HG03460 (cell line): Measurements from ENCODE around the gene LHPP.

Experiments used
- ATAC-seq: cut with Tn5 transposase; IDR thresholded peaks from one replicate; pipeline ENCODE4 v1.9.1; 2021; ENCODE audit not compliant: unreplicated experiment

LHPP gene

GRCh38 chr10:124518366-124518765, 56.7 kb downstream of the LHPP start:
- ATAC-seq = no peak

- ATAC-seq = no peak
Measured at GRCh38 chr10:124520558-124521428, 59.2 kb downstream of the LHPP start.

DNA sequence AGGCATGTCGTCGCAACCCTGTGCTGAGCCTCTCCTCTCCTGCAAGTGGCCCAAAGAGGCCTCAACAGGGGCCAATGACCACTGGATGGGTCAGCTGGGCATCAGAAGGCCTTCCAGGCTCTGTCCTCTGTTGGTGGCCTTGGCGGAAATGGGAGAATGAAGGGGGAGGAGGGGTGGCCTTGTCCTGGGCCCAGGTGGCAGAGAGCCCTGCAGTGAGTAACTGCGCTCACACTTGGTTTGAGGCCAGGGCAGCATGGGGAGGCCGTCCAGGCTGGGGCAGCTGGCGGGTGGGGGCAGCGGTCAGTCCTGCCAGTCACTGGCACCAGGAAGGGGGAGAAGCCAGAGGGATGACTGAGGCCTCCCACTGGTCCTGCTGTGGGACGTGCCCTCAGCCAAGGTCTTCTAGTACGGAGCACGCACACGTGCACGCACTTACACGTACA, 59.8 kb downstream of the LHPP start:
- no peak for ATAC-seq

DNA sequence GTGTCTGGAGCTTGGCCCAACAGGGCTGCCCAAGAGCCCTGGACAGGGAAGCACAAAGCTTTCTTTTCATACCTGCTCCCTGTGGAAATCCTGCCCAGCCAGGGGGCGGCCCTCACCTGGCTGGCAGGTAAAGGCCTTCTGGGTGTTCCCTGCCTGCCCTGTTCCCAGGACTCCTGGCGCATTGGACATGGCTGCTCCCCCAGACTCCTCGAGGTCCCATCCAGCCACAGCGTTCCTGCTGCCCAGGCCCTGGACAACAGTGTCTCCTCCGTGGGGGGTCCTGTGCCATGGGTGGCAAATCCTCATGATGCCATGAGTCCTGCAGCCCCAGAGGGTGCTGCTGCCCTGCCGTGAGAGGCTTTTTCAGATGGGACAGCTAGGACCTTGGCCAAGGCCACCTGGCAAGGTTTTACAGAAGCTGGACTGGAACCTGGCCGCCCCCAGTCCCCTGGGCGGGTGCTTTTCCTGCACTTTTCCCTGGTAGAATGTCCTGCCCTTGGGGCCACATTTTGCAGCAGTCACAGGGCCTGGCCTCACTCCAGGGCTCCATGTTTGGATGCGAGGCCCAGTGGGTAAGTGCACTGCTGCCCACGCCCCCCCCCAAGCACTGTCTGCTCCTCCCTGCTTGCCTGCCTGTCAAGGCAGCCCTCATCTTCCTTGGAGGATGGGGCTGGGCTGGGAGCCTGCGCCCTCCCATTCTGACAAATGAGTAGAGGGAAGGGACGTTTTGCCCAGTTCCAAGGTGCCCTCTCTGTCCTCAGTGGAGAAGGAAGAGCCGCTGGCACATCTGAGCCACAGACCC, 60.7 kb downstream of the LHPP start:
- no peak for ATAC-seq

DNA sequence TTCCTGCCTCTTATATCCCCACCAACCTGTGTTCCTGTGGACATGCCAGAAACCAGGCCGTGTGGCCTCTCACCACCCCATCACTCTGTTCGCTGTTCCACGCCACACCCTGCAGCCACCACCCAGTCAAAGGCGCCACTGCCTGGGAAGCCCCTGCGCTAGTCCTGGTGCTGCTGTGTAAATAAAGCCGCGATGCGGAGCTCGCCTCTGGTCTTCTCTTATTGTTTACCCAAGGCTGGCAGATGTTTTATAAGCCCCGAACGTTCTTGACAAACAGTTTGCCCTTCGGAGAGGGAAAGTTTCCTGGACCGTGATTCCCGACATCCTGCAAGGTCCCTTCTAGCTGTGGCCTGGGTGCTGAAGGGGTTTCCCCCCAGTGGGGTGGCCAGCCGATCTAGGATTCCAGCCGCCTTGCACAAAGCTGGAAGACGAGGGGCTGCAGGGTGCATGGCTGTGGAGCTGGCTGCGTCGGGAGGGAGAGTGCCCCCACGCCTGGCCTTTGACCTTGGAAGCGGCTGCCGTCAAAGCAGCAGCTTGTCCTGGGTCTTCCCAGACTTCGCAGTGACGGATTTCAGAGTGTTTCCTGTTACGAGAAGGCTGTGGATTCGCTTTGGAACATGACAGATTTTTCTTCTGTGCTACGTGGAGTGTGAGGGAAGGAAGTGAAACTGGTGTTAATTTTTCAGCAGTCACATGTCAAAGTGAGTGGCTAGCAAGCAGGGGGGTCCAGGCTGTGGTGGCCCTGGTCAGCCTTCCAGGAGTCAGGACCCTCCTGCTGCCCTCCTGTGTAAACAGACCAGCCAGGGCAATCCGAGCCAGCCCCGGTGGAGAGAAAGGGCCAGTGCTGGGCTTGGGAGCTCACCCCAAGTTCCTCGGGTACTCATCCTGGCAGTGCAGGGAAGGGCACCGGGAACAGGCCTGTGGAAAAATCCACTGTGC, 61.6 kb downstream of the LHPP start:
- ATAC-seq = no peak

GRCh38 chr10:124523901-124524300, 62.3 kb downstream of the LHPP start:
- ATAC-seq = no peak

DNA sequence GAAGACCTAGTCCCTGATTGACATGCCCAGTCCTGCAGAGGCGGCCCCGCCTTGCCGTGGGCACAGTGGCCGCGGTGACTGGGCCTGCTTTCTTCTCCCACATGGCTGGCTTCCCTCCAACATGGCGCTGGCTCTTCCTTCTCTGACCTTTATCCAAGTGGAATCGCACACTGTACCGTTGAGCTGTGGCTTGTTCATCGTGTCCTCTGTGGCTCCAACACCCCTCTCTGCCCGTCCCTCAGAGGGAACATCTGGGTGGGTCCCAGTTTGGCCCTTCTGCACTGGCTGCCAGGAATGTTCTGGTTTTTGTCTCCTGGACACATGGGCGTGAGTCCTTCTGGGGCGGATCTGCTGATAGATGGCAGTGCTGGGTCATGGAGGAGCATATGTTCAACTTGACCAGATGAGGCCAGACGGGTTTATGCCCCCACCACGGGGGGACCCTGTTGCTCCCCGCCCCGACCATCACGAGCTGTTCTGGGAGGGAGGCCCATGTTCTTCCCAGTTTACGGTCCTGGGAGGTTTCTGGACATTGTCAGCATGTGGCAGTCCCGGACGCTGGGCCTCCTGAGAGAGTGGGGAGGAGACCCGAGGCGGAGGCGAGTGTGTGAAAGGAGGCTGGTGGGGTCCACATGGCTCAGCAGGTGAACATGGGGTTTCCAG, 63.5 kb downstream of the LHPP start:
- no peak for ATAC-seq

- no peak for ATAC-seq
Measured at GRCh38 chr10:124525751-124526600, 64.4 kb downstream of the LHPP start.

DNA sequence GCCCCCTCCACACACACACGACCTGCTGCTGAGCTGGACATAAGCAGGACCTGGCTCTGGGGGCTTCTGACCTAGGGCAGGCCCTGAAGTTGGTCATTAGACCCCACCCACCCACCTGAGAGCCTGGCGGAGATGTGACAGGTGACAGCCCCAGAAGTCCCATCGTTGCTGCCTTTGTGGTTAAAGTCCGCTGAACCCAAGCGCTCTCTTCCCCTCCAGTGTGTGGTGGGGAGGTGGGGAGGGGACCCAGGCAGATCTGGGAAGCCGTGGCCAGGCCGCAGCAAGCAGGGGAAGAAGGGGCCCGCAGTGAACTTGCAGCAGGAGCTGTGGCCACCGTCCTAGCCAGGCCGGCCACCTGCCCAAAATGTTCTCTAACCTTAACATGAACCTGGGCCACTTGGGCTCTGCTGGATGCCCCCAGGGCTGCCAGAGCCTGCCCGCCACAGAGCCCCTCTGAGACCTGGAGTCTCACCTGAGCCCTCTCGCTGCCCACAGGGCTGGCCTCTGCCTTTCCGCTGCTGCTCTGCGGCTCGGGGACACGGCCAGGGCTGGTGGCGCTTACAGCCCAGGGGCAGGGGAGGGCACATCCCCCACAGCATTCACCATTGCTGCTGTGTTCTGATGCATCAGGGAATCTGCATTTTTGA, 65.1 kb downstream of the LHPP start:
- no peak for ATAC-seq

DNA sequence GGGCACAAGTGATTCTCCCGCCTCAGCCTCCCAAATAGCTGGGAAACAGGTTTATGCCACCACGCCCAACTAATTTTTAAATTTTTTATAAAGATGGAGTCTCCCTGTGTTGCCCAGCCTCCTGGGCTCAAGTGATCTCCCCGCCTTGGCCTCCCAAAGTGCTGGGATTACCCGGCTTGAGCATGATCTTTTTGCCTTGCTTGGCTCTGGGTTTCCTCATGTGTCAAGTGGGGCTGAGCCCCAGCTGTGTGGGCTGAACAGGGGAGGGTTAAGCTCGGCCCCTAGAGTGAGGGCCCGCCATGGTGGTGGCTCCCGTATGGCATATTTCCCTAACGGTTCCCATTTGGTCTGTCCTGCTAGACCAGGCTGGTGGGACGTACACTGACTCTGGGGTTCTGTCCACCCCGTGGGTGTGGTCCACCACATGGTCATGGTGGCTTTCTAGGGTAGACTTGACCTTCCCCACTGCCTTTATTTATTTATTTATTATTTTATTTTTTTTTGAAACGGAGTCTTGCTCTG, 66.3 kb downstream of the LHPP start:
- ATAC-seq = no peak

DNA sequence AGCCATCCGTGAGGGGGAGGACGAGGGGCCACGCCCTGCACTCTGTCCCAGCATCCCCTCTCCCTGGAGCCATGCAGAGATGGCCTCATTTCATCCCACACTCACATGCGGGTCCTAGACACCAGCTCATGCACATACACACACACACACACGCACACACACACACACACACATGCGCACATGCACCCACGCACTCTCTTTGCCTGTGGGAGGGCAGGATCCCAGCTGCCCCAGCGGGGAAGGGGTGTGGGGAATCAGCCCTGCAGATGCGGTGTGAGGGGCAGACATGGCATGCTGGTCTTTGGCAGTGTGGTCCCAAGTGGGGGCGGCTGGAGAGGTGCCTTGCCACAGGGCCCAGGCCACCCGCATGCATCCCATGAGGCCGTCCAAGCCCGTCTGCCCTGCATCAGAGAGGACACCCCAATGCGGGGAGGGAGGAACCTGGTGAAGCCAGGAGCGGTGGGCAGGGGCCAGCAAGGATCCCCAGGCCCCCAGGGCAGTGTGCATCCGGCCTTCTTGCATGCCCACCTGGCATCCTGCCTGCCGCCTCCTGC, 68.1 kb downstream of the LHPP start:
- no peak for ATAC-seq

DNA sequence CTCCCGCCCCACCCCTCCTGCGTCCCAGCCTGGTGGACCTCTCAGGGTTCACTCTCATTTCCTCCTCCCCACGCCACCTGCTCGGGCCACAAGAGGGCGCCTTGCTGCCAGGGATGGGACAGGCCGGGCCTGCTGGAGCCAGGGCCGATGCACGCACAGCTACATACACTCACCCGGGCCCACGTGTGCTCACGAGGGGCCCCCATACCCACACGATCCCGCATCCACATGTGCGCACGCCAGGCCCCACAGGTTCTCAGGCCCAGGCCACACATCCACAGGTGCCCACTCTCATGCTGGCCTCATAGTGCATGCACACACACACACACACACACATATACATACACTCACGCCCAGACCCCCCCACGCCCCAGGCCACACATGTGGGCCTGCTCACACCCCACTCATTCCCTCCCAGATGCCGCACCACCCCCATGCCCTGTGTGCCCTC, 68.6 kb downstream of the LHPP start:
- ATAC-seq = peak; percentile 78

GRCh38 chr10:124530816-124531215, 69.2 kb downstream of the LHPP start:
- ATAC-seq = no peak

- no peak for ATAC-seq
Measured at GRCh38 chr10:124532106-124532641, 70.6 kb downstream of the LHPP start.

- no peak for ATAC-seq
Measured at GRCh38 chr10:124532788-124533187, 71.2 kb downstream of the LHPP start.

GRCh38 chr10:124533266-124533665, 71.6 kb downstream of the LHPP start:
- no peak for ATAC-seq

GRCh38 chr10:124534231-124534798, 72.7 kb downstream of the LHPP start:
- ATAC-seq = no peak
